Tibial nerve (tissue), 3 donors: ENCODE data around the gene ARID1B.

Experiments used
- POLR2A ChIP-seq, 2 donors: fragments of 450-650 bp; IDR thresholded peaks; one replicate each; pipeline ENCODE4 v1.6.1; 2017; ENCODE audit warnings: antibody characterized with exemption in 2 of 2, mild to moderate bottlenecking in 2 of 2, moderate library complexity in 2 of 2
- TF ChIP-seq, protein P1 (sequence below), 5 experiments: fragments of 200-600 bp in 3 of 5; fragments of 450-650 bp in 2 of 5; sonication (generic) in 3 of 5; IDR thresholded peaks; one replicate each; pipeline ENCODE4 v1.5.1; 2016 to 2019; ENCODE audit warnings: antibody characterized with exemption in 5 of 5, mild to moderate bottlenecking in 3 of 5, moderate library complexity in 2 of 5

DNA sequence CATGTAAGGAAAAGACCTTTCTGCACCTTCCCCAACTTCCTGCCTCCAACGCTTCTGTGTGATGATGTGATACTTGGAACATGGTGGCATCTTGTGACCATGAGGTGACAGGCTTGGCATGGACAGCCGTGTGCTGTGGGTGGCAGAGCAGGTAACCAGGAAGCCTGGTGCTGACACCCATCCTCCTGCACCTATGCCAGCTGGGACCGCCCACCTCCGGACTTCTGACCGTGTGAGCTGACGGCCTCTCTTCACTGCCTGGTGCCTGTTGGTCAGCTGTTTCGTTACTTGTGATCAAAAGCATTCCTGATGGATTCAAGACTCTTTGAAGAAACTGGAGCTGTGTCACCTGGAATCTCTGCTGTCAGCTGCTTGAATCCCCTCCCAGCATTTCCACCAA is 475.8 kb downstream of the ARID1B start:
- TF ChIP-seq, protein P1, sequence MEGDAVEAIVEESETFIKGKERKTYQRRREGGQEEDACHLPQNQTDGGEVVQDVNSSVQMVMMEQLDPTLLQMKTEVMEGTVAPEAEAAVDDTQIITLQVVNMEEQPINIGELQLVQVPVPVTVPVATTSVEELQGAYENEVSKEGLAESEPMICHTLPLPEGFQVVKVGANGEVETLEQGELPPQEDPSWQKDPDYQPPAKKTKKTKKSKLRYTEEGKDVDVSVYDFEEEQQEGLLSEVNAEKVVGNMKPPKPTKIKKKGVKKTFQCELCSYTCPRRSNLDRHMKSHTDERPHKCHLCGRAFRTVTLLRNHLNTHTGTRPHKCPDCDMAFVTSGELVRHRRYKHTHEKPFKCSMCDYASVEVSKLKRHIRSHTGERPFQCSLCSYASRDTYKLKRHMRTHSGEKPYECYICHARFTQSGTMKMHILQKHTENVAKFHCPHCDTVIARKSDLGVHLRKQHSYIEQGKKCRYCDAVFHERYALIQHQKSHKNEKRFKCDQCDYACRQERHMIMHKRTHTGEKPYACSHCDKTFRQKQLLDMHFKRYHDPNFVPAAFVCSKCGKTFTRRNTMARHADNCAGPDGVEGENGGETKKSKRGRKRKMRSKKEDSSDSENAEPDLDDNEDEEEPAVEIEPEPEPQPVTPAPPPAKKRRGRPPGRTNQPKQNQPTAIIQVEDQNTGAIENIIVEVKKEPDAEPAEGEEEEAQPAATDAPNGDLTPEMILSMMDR (IDR thresholded peaks at IDR 0.05), result no peak
- TF ChIP-seq POLR2A (IDR thresholded peaks at IDR 0.05), result no peak
